ENCODE results near the gene KIAA0753.

GRCh38 chr17:6542577-6542976, 97.9 kb downstream of the KIAA0753 start:
- TF ChIP-seq CTCF (IDR thresholded peaks at IDR 0.05; ENCODE audit: control extremely low read depth in 1 of 3, insufficient read depth in 1 of 3, low read depth in 1 of 3, low read length in 3 of 3) = no peak
- no peak for TF ChIP-seq POLR2A (IDR thresholded peaks at IDR 0.05; ENCODE audit: control extremely low read depth in 1 of 2, low read depth in 2 of 2, low read length in 2 of 2)
- no peak for TF ChIP-seq USF2 (IDR thresholded peaks at IDR 0.05; ENCODE audit: low read length)
- TF ChIP-seq ATF3 (IDR thresholded peaks at IDR 0.05; ENCODE audit: insufficient read depth, low read depth, low read length) = no peak
- no peak for TF ChIP-seq EP300 (IDR thresholded peaks at IDR 0.05; ENCODE audit: borderline replicate concordance in 1 of 2, low read depth in 2 of 2, low read length in 2 of 2)
- TF ChIP-seq YY1 (IDR thresholded peaks at IDR 0.05; ENCODE audit: low read depth, low read length) = no peak
- no peak for TF ChIP-seq JUND (IDR thresholded peaks at IDR 0.05; ENCODE audit: low read length)
- TF ChIP-seq RAD21 (IDR thresholded peaks at IDR 0.05 in 1 of 2, conservative IDR thresholded peaks at IDR 0.05 in 1 of 2; ENCODE audit: low read depth in 2 of 2, low read length in 2 of 2) = no peak
- TF ChIP-seq KDM1A (IDR thresholded peaks at IDR 0.05; ENCODE audit: borderline replicate concordance, low read length) = no peak
- no peak for TF ChIP-seq HDAC6 (IDR thresholded peaks at IDR 0.05; ENCODE audit: low read depth, low read length)
